ENCODE measurements around the gene CATSPER4.

The CATSPER4 gene

GRCh38 chr1:26190373-26190987 is at the start of gene CATSPER4:
TSS of gene CATSPER4 (plus strand) at chr1:26190602. CDS start at chr1:26190628, 26 bp downstream.
- DNase-seq, result peak; percentile 79

GRCh38 chr1:26142159-26142558 is 48.2 kb upstream of the CATSPER4 start:
- no peak for DNase-seq

- DNase-seq, result peak; percentile 92
These were observed 45.1 kb upstream of the CATSPER4 start for GRCh38 chr1:26145041-26145959.

GRCh38 chr1:26145960-26146294 is 44.5 kb upstream of the CATSPER4 start:
- DNase-seq, result no peak

GRCh38 chr1:26148887-26149286 is 41.5 kb upstream of the CATSPER4 start:
- DNase-seq, result no peak

- no peak for DNase-seq
These were observed 36.4 kb upstream of the CATSPER4 start for GRCh38 chr1:26153966-26154532.

GRCh38 chr1:26154750-26155149 is 35.7 kb upstream of the CATSPER4 start:
- DNase-seq, result peak; percentile 63

- DNase-seq, result peak; percentile 38
These were observed 34.8 kb upstream of the CATSPER4 start for GRCh38 chr1:26155370-26156284.

GRCh38 chr1:26156285-26157038 is 33.9 kb upstream of the CATSPER4 start:
- peak; percentile 61 for DNase-seq

- DNase-seq, result no peak
These were observed 32.0 kb upstream of the CATSPER4 start for GRCh38 chr1:26158271-26158907.

GRCh38 chr1:26158908-26159742 is 31.3 kb upstream of the CATSPER4 start, which contains the start of gene FAM110D:
TSS of gene FAM110D (plus strand) at chr1:26159079. CDS start at chr1:26161292, 2,213 bp downstream.
- no peak for DNase-seq

GRCh38 chr1:26159743-26160039 is 30.7 kb upstream of the CATSPER4 start:
- no peak for DNase-seq

- DNase-seq, result no peak
These were observed 29.6 kb upstream of the CATSPER4 start for GRCh38 chr1:26160527-26161414.

GRCh38 chr1:26161415-26162219 is 28.8 kb upstream of the CATSPER4 start:
- DNase-seq, result peak; percentile 86

- DNase-seq, result no peak
These were observed 28.1 kb upstream of the CATSPER4 start for GRCh38 chr1:26162220-26162709.

GRCh38 chr1:26163684-26164035 is 26.7 kb upstream of the CATSPER4 start:
- no peak for DNase-seq

- peak; percentile 83 for DNase-seq
These were observed 26.2 kb upstream of the CATSPER4 start for GRCh38 chr1:26164036-26164860.

Data from eye (tissue), 1 donor.